ENCODE data around the gene UPF1.

GRCh38 chr19:18849838-18850400 lies 18.2 kb downstream of the UPF1 start:
- TF ChIP-seq, protein P1, sequence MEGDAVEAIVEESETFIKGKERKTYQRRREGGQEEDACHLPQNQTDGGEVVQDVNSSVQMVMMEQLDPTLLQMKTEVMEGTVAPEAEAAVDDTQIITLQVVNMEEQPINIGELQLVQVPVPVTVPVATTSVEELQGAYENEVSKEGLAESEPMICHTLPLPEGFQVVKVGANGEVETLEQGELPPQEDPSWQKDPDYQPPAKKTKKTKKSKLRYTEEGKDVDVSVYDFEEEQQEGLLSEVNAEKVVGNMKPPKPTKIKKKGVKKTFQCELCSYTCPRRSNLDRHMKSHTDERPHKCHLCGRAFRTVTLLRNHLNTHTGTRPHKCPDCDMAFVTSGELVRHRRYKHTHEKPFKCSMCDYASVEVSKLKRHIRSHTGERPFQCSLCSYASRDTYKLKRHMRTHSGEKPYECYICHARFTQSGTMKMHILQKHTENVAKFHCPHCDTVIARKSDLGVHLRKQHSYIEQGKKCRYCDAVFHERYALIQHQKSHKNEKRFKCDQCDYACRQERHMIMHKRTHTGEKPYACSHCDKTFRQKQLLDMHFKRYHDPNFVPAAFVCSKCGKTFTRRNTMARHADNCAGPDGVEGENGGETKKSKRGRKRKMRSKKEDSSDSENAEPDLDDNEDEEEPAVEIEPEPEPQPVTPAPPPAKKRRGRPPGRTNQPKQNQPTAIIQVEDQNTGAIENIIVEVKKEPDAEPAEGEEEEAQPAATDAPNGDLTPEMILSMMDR (IDR thresholded peaks at IDR 0.05; ENCODE audit: low read length): no peak
- TF ChIP-seq EZH2phosphoT487 (IDR thresholded peaks at IDR 0.05; ENCODE audit: low read length) (no peak), EZH2 (optimal IDR thresholded peaks at IDR 0.05; ENCODE audit: low read depth, low read length) (no peak)
